Parietal lobe (tissue), 1 donor: ENCODE data around the gene SPC24. TPM values are rescaled to one million over a fixed set of nuclear protein-coding genes. Genes with fewer than 3 reads are reported as not detected.

ENCODE experiments used
- total RNA-seq: library from RNA; depleted of rRNA; stranded (reverse); fragments of >200 nt; gene quantifications from one replicate; pipeline ENCODE4 v1.2.3, GENCODE V29; 2014

SPC24 gene, protein sequence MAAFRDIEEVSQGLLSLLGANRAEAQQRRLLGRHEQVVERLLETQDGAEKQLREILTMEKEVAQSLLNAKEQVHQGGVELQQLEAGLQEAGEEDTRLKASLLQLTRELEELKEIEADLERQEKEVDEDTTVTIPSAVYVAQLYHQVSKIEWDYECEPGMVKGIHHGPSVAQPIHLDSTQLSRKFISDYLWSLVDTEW
- 7.8 TPM for total RNA-seq

DNA sequence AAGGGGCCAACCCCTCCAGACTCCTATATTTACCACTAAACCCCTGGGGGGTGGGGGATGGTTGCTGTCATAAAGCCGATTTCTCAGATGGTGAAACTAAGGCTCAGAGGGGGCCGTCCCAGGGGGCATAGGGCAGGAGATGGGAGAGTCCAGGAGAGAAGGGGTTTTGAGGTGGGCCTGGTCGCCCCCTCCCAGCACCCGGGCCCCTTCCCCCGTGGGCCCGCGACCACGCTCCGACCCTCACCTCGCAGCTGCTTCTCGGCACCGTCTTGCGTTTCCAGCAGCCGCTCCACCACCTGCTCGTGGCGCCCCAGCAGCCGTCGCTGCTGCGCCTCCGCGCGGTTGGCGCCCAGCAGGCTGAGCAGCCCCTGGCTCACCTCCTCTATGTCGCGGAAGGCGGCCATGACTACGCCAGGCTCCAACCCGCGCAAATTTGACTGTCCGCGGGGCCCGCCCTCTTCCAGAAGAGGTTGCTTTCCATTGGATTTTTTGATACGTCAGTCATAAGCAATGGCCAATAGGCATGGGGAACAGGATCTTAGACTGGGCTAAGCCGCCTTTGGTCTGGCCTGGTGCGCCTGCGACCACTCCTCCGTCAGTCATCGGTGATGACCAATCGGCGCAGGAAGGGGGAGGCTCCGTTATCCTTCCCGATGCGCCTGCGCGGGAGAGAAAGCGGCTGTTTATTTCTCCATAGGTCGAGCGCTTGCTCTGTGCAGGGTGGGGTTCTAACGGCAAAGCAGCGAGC is at the start of gene SPC24:
Gene SPC24, minus strand, starts transcription at position 410 of the 748 bp plus-strand sequence. Its CDS starts 6 bp downstream, at position 404.

DNA sequence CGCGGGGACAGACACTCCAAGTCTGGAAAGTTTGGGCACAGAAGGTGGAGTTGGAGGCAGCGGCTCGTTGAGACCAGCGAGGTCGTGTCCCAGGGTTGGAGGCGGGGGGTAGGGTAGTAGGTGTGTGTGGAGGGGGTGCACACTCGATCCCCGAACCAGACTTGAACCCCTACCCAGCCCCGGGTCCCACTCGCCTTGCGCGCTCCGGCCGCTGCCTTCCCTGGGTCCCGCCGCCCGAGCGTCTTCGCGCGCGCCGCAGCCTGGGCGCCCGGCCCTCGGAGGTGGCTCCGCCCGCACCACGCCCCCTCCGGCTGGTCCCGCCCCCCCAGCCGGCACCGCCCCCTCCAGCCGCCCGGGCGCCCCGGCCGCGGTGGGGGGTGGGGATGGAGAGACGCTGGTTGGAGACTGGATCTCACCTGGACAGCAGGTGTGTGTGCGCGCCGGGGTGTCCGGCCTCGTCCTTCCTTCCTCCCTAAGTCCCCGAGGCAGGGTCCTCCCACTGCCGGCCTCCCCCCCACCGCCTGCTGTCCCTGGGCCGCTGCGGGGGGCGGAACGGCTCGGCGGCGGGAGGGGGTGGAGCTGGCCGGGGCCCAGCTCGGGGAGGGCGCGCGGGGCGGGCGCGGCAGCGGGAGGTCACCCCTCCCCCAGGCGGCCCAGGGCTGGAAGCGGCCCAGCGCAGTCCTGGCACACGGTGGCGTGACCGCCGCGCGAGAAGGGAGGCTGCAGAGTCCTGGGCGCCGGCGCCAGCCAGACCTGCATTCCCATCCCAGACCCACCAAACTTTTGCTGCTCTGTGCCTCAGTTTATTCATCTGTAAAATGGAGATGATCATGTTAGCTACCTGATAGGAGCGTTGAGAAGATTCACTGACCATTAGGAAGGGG is 42.0 kb upstream of the SPC24 start, which contains the start of gene KANK2:
Gene KANK2, minus strand, starts transcription at position 255 of the 884 bp plus-strand sequence. CDS start 3,034 bp downstream, outside the sequence.

Other genes starting within 250 kb of the SPC24 start
- 25.4 TPM for gene YIPF2, start 227.1 kb downstream of the SPC24 start, total RNA-seq
- gene TIMM29, start 227.0 kb downstream of the SPC24 start, total RNA-seq, result 28.5 TPM
- gene SMARCA4, start 194.8 kb downstream of the SPC24 start, total RNA-seq, result 187 TPM
- gene LDLR, start 66.3 kb downstream of the SPC24 start, total RNA-seq, result 37.9 TPM
- 3.4 TPM for gene KANK2, start 41.8 kb upstream of the SPC24 start, total RNA-seq
- not detected for gene ANGPTL8, start 83.8 kb upstream of the SPC24 start, total RNA-seq
- gene DOCK6, start 106.7 kb upstream of the SPC24 start, total RNA-seq, result 5.9 TPM
- not detected for gene TSPAN16, start 140.4 kb upstream of the SPC24 start, total RNA-seq
- 18.2 TPM for gene RAB3D, start 183.9 kb upstream of the SPC24 start, total RNA-seq
- gene TMEM205, start 190.5 kb upstream of the SPC24 start, total RNA-seq, result 23.5 TPM
- gene CCDC159, start 190.7 kb upstream of the SPC24 start, total RNA-seq, result 6.3 TPM
- 48.5 TPM for gene PLPPR2, start 199.7 kb upstream of the SPC24 start, total RNA-seq
- 0.94 TPM for gene SWSAP1, start 218.9 kb upstream of the SPC24 start, total RNA-seq
- gene EPOR, start 228.5 kb upstream of the SPC24 start, total RNA-seq, result 5.0 TPM